C4-2B (cell line): ENCODE measurements around the gene SH3RF3.

ENCODE experiments used
- H3K27ac ChIP-seq: fragments of 450-650 bp; 2 replicates; pipeline ENCODE4 v1.5.1; 2017
- ZFX ChIP-seq: fragments of 450-650 bp; IDR thresholded peaks from 2 replicates; pipeline ENCODE4 v1.6.1; 2017
- TF ChIP-seq, protein P1 (sequence below): fragments of 450-650 bp; conservative IDR thresholded peaks from 2 replicates; pipeline ENCODE4 v1.5.1; 2017; ENCODE audit warnings: mild to moderate bottlenecking

SH3RF3 gene

DNA sequence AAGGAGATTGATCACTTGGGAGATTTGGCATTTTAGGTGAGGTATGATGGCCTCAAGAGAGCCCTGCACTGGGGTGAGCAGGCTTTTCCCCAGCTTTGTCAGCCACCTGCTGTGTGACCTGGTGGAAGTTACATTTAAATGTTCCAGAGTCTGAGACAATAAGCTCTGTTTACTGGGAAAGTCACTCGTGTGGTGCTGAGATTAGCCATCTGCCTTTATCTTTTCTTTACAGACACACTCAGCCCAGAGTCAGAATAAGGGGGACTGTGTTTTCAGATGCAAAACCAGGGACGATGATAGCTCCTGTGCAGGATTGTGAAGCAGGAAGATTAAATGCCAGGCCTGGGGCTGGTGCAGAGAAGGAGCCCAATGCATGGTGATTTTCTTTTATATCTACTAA is 47.9 kb downstream of the SH3RF3 start:
- no peak overlapping the region; the same call in 1 of the 2 replicates for H3K27ac ChIP-seq
- TF ChIP-seq, protein P1, sequence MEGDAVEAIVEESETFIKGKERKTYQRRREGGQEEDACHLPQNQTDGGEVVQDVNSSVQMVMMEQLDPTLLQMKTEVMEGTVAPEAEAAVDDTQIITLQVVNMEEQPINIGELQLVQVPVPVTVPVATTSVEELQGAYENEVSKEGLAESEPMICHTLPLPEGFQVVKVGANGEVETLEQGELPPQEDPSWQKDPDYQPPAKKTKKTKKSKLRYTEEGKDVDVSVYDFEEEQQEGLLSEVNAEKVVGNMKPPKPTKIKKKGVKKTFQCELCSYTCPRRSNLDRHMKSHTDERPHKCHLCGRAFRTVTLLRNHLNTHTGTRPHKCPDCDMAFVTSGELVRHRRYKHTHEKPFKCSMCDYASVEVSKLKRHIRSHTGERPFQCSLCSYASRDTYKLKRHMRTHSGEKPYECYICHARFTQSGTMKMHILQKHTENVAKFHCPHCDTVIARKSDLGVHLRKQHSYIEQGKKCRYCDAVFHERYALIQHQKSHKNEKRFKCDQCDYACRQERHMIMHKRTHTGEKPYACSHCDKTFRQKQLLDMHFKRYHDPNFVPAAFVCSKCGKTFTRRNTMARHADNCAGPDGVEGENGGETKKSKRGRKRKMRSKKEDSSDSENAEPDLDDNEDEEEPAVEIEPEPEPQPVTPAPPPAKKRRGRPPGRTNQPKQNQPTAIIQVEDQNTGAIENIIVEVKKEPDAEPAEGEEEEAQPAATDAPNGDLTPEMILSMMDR, result no peak
- TF ChIP-seq ZFX, result no peak

DNA sequence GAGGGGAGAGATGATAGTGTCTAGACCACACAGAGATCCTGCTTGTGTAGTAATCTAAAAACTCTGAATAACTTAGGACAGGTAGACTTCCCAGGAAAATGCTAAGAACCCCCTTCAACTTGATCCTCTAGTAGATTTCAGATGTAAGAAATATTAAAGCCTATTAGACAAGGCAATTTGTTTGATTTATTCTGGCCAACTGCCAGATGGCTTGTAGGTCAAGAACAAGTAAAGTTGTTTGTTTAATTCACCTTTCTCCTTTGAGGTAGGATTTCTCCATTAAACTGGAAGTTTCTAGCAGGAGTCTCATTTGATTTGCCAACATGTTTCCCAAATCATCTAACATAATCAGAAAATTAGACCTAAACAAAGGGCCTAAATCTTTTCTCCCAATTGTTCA is 48.6 kb downstream of the SH3RF3 start:
- H3K27ac ChIP-seq, result no peak overlapping the region; the same call in 1 of the 2 replicates
- TF ChIP-seq, protein P1, result no peak
- TF ChIP-seq ZFX, result no peak

DNA sequence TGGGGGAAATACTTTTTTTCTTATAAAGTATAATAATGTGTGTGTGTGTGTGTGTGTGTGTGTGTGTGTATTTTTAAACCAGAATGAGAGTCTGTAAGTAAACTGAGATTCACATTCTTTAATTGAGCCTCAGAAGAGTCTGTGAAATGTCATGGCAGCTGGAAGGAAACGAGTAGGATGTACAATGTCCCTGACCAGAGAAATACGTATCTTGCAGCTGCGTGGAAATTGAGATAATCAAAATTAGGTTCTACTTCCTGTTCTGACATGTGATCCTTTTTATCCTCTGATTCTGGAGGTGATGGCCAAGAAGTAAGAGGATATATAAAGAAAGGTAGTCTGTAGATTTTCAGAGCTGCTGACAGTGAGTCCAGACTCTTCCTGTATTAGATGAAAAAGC is 50.0 kb downstream of the SH3RF3 start:
- no peak overlapping the region for H3K27ac ChIP-seq
- TF ChIP-seq ZFX, result no peak
- TF ChIP-seq, protein P1, result no peak

DNA sequence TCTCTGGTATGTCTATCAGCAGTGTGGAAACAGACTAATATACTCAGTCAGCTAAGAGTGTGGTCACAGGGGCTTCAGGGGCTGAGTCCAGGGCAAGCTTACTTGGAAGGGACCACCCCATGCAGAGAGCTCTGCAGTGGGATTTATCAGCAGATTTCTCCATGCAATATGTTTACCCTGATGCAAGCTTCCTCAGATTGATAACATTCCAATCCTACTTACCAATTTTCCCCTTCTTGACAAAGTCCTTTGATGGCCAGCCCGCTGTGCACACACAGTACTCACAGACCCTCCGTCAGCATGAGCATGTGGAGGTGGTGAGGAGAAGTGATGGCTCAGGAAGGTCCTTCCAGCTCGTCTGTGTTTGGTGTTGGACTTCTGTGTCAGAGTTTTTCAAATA is 51.8 kb downstream of the SH3RF3 start:
- TF ChIP-seq, protein P1, result no peak
- no peak for TF ChIP-seq ZFX
- H3K27ac ChIP-seq, result no peak overlapping the region

DNA sequence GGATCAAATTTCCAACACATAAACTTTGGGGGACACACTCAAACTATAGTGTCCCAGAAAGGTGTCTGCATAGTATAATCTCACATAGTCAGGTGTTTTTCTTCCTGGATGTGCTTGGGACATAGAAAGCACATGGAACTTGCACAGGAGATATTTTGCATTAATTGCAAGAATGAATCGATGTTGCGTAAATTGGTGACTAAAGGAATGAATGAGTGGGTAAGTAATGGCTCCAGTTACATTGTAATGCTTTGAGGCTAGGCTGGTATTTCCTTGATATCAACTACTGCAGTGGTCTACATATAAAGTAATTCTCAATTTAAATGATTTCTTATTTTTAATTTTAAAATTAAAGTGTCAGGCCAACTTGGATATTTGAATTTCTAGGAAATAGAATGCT is 53.4 kb downstream of the SH3RF3 start:
- TF ChIP-seq, protein P1, result no peak
- TF ChIP-seq ZFX, result no peak
- no peak overlapping the region for H3K27ac ChIP-seq

DNA sequence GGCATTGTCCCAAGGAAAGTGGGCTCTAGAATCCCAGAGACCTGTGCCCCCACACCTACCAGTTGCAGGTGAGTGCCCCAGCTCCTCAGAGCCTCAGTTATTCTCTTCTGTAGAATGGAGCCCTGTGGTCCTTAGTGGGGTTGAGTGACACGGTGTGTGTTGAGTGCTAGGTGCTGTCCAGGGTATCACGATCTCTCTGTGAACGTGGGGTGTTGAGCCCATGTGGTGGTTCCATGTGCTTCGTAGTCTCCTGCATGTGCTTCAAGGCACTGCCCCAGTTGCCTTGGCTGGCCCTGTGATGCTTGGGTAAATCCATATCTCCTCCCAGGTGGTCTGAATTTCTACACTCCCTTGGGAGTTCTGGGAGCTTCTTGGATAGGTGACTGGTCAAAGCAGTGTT is 54.9 kb downstream of the SH3RF3 start:
- no peak overlapping the region for H3K27ac ChIP-seq
- TF ChIP-seq, protein P1, result no peak
- TF ChIP-seq ZFX, result no peak

DNA sequence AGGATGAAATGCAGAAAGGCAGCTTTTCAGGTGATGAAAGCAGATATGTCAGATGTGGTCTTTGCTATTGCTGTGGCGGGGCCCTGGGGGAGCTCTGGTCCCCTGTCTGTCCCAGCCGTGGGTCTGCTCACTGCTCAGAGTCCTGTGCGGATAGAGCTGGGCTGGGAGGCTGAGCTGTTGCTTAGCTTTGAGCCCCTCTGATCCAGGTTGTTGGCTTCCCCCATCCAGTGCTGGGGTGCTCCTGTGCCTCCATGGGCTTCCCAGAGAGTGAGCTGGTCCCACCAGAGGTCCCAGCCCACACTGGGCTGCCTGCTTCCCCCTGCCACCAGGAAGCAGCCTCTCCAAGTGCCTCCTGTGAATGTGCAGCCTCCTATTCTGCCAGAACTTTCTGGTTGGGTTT is 55.4 kb downstream of the SH3RF3 start:
- H3K27ac ChIP-seq, result no peak overlapping the region
- no peak for TF ChIP-seq ZFX
- TF ChIP-seq, protein P1, result no peak
